Measurements from ENCODE around the gene WDR33. TPM values are rescaled to one million over a fixed set of nuclear protein-coding genes. Genes with fewer than 3 reads are reported as not detected.
"Not testable (repeated sequence)": the region's sequence is repeated elsewhere in the genome, so short reads cannot be mapped to it uniquely, and the experiment has no call there.

The WDR33 gene
- total RNA-seq, 1 experiment from 2014 or later = 29.9 TPM

- no peak for DNase-seq (ENCODE audit: low spot score)
Observed at GRCh38 chr2:127810156-127810618, 784 bp downstream of the WDR33 start.

DNA sequence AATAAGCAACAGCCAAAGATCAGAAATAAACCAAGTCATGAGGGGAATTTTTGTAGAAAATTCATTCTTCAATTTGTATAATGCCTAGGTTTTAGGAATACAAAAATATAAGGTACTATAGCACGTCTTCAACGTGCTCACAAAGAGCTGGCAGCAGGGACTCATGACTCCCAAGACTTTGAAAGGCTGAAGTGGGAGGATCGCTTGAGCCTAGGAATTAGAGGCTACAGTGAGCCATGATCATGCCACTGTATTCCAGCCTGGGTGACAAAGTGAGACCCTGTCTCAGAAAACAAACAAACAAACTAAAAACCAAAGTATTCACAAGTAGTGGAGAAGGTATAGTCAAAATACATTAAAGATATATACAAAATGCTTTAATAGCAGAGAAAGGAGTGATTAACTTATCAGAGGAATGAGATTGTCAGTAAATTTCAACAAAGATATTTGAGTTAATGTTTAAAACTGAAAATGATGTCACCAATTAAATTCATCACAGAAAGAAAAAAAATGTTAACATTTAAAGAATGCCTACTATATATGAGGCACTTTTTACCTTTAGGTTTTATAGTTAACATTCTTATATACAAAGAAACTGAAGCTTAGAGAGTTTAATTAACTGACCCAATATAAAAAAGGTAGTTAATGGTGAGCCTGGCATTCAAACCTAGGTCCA is 3.2 kb downstream of the WDR33 start:
- DNase-seq (ENCODE audit: low spot score) = no peak

DNA sequence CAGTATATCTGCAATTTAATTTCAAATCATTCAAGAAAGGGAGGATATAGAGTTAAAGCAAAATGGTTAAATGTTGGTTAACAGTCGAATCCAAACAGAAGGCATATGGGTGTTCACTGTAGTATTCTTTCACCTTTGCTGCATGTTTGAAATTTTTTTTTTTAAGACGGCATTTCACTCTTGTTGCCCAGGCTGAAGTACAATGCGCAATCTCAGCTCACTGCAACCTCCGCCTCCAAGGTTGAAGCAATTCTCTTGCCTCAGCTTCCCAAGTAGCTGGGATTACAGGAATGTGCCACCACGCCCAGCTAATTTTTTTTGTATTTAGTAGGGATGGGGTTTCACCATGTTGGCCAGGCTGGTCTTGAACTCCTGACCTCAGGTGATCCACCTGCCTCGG is 4.1 kb downstream of the WDR33 start:
- DNase-seq (ENCODE audit: low spot score) = not testable (repeated sequence)

DNA sequence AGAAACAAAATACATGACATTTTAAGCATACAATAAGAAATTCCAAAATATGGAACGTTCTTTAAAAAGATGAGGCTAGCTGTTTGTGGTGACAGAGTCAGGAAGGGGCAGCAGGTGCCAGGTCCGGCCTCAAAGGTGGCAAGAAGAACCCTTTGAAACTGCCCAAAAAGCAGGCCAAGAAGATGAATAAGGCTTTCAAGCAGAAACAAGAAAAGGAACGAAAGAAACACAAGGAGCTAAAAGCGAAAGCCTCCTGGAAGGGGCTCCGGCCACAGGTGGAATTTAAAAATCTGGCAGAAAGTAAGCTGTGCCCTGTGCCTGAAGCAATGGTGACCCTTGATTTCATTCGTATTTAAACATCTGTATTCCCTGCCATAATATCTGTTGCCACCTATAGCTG is 5.5 kb downstream of the WDR33 start:
- no peak for DNase-seq (ENCODE audit: low spot score)

DNA sequence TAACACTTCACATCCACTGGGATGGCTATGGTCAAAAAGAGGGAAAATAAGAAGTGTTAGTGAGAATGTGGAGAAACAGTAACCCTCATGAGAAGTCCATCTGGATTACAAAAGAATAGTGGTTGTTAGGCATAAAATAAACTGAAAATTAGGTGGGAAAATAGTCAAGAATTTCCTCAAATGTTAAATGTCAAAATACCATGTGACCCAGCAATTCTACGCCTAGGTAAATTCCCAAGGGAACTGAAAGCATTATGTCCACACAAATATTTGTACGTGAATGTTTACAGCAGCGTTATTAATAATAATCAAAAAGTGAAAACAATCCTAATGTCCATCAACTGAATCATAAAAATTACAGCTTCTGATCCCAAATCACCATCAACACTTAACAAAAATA is 11.0 kb downstream of the WDR33 start:
- DNase-seq (ENCODE audit: low spot score) = no peak

DNA sequence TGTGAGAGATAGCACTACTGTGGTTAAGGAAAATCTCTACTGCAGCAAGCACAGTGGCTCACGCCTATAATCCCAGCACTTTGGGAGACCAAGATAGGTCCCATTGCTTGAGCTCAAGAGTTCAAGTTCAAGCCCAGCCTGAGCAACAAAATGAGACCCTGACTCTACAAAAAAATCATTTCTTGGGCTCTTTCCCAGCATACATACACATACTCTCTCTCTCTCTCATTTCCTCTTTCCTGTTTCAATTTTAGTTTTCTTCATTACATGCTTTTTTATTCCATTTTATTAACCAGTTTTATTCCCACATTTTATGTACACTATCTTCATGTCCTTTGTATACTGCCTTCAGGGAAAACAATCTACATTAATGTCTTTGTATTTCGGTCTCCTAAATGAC is 14.6 kb downstream of the WDR33 start:
- DNase-seq (ENCODE audit: low spot score) = no peak

DNA sequence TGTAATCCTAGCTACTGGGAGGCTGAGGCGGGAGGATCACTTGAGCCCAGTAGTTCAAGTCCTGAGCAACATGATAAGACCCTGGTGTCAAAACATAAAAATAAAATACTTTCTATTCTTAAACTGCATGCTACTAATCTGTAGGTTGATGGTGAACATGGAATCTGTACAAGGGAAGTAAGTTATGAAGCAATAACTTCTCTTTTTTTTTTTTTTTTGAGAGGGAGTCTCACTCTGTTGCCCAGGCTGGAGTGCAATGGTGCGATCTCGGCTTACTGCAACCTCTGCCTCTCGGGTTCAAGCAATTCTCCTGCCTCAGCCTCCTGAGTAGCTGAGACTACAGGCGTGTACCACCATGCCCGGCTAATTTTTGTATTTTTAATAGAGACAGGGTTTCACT is 16.1 kb downstream of the WDR33 start:
- DNase-seq (ENCODE audit: low spot score) = not testable (repeated sequence)

DNA sequence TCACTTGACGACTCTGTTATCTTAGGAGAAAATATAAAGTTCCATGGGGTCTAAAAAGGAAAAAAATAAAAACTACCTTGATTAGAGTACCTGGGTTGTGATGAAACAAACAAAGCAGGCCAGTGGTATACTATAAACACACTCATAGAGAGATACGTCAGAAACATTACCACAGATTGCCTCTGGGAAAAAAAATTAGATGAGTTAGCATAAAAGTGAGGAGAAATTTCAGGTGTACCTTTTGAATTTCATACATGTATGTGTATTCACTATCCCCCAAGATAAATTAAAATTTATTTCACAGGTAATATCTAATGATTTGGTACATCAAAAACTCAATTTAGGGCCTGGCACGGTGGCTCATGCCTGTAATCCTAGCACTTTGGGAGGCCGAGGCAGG is 18.2 kb downstream of the WDR33 start:
- DNase-seq (ENCODE audit: low spot score) = no peak

DNA sequence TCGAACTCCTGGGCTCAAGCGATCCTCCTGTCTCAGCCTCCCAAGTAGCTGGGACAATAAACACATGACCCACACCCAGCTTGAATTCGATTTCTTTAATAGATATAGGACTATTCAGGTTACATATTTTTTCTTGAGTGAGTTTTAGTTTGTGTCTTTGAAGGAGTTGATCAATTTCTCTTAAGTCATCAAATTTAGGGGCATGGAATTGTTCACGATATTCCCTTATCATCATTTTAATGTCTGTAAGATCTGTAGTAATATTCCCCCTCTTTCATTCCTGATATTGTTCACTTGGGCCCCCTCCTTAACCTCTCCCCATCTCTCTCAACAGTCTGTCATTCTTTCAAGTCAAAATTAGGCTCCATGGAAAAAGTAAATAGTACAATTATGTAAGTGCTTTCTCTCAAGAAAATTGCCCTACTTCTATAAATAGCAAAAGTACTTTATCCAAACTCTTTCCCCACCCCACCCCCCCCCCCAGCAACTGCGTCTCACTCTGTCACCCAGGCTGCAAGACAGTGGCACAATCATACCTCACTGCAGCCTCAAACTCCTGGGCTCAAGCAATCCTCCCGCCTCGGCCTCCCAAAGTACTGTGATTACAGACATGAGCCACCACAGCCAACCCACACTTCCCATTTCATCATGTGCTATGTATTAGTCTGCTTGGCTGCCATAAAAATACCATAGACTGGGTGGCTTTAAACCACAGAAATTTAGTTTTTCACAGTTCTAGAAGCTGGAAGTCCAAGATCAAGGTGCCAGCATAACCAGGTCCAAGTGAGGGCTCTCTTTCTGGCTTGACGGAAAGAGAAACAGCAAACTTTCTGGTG is 20.1 kb downstream of the WDR33 start:
- no peak for DNase-seq (ENCODE audit: low spot score)

DNA sequence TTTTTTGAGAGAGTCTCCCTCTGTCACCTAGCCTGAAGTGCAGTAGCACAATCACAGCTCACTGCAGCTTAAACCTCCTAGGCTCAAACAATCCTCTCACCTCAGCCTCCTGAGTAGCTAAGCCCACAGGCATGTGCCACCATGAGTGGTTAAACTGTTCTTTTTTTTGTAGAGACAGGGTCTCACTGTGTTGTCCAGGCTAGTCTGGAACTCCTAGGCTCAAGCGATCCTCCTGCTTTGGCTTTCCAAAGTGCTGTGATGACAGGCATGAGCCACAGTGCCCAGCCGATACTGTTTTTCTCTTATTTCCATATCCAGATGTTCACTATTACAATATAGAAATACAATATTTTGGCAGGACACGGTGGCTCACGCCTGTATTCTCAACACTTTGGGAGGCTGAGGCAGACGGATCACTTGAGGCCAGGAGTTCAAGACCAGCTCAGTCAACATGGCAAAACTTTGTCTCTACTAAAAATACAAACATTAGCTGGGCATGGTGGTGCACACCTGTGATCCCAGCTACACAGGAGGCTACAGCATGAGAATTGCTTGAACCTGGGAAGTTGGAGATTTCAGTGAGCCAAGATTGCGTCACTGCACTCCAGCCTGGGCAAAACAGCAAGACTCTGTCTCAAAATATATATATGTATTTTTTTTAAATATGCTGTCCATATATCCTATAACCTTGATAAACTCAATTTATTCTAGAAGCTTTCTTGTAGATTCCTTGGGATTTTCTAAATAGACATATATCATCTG is 24.7 kb downstream of the WDR33 start:
- no peak for DNase-seq (ENCODE audit: low spot score)

DNA sequence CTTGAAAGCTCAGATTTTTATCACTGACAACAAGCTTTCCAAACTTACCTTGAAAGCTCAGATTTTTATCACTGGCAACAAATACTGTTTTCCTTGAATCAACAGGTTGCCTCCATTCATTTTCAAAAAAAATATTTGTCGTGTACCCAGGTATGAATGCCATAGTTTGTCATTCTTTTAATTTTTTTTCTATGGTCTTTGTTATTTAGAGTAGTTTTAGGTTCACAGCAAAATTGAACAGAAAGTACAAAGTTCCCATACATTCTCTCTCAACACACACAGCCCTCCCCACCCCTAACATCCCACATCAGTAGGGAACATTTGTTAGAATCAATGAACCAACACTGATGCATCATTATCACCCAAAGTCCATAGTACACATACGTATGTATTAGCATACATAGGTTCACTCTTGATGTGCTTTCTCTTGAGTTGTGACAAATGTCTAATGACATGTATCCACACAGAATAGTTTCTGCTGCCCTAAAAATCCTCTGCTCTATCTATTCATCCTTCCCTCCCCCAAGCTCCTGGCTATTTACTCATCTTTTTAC is 25.9 kb downstream of the WDR33 start:
- no peak for DNase-seq (ENCODE audit: low spot score)

- no peak for DNase-seq (ENCODE audit: low spot score)
Observed at GRCh38 chr2:127783101-127783500, 27.9 kb downstream of the WDR33 start.

DNA sequence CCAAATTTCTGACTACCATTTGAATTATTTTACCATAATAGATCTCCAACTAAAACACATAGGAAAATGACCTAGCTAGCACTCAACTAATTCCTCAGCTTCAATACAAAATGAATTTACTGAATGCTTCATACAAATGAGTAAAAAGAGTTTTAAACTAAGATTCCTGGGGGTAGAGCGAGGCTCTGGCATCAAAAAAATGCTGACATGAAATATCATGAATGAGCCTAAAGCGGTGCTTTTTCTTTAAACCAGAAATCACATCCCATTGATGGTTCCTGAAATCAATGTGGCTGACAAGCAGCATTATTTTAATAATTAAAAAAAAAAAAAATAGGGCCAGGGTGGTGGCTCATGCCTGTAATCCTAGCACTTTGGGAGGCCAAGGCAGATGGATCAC is 32.1 kb downstream of the WDR33 start:
- no peak for DNase-seq (ENCODE audit: low spot score)

GRCh38 chr2:127778447-127778846 is 32.5 kb downstream of the WDR33 start:
- DNase-seq (ENCODE audit: low spot score) = no peak

- no peak for DNase-seq (ENCODE audit: low spot score)
Observed at GRCh38 chr2:127776122-127776780, 34.7 kb downstream of the WDR33 start.

DNA sequence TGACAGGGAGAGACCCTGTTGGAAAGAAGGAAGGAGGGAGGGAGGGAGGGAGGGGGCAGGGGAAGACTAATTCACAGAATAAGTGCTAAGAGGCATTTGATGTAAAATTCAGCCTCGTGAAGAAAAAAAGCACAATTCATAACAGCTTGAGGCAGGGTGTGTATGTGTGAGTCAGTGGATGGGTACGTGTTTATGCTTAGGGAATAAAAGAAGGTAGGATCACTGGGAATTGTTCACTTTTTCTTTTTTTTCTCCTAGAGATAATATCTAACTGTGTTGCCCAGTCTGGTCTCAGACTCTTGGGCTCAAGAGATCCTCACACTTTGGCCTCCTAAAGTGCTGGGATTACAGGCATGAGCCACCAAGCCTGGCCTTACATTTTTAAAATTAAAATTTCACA is 39.2 kb downstream of the WDR33 start:
- no peak for DNase-seq (ENCODE audit: low spot score)

- DNase-seq (ENCODE audit: low spot score) = peak; percentile 41
Observed at GRCh38 chr2:127770973-127771735, 39.8 kb downstream of the WDR33 start.

GRCh38 chr2:127770534-127770933 is 40.4 kb downstream of the WDR33 start:
- DNase-seq (ENCODE audit: low spot score) = not testable (repeated sequence)

- DNase-seq (ENCODE audit: low spot score) = no peak
Observed at GRCh38 chr2:127769587-127769986, 41.4 kb downstream of the WDR33 start.

- DNase-seq (ENCODE audit: low spot score) = no peak
Observed at GRCh38 chr2:127768775-127769479, 42.0 kb downstream of the WDR33 start.

Data from H4 (cell line).